KMS-11 (cell line): Measurements from ENCODE around the gene IGF2R.

Experiments used
- H2AFZ ChIP-seq: fragments of 200-600 bp; sonication (generic); 2 replicates; pipeline ENCODE4 v1.6.1; 2016; ENCODE audit warnings: antibody characterized with exemption, mixed run types, low read depth
- H3K27ac ChIP-seq: fragments of 200-600 bp; sonication (generic); 2 replicates; pipeline ENCODE4 v1.6.1; 2016; ENCODE audit warnings: mild to moderate bottlenecking, mixed run types
- H3K27me3 ChIP-seq: fragments of 200-600 bp; sonication (generic); 2 replicates; pipeline ENCODE4 v1.6.1; 2017; ENCODE audit warnings: mild to moderate bottlenecking, low read depth, mixed run types, moderate library complexity; ENCODE audit not compliant: insufficient read depth
- H3K36me3 ChIP-seq: fragments of 200-600 bp; sonication (generic); 2 replicates; pipeline ENCODE4 v1.6.1; 2017; ENCODE audit warnings: mild to moderate bottlenecking, mixed run types; ENCODE audit not compliant: insufficient read depth
- H3K4me1 ChIP-seq: fragments of 200-600 bp; sonication (generic); 2 replicates; pipeline ENCODE4 v1.6.1; 2016; ENCODE audit warnings: mild to moderate bottlenecking, low read depth, mixed run types; ENCODE audit not compliant: poor library complexity, severe bottlenecking
- H3K4me2 ChIP-seq: fragments of 200-600 bp; sonication (generic); 2 replicates; pipeline ENCODE4 v1.7.0; 2016; ENCODE audit warnings: mild to moderate bottlenecking, mixed run types
- H3K4me3 ChIP-seq: fragments of 200-600 bp; sonication (generic); IDR thresholded peaks from 2 replicates; pipeline ENCODE4 v1.6.1; 2017; ENCODE audit warnings: low read depth, low read length, mixed read lengths; ENCODE audit not compliant: insufficient read depth
- H3K79me2 ChIP-seq: fragments of 200-600 bp; sonication (generic); 2 replicates; pipeline ENCODE4 v1.6.1; 2016; ENCODE audit warnings: low read depth, mixed run types; ENCODE audit not compliant: insufficient read depth
- H3K9ac ChIP-seq: fragments of 200-600 bp; sonication (generic); 2 replicates; pipeline ENCODE4 v1.6.1; 2016; ENCODE audit warnings: mild to moderate bottlenecking, mixed run types
- H4K20me1 ChIP-seq: fragments of 200-600 bp; sonication (generic); 2 replicates; pipeline ENCODE4 v1.6.1; 2016; ENCODE audit warnings: mild to moderate bottlenecking, mixed run types; ENCODE audit not compliant: insufficient read depth
- CTCF ChIP-seq: fragments of 200-600 bp; sonication (generic); conservative IDR thresholded peaks from 2 replicates; pipeline ENCODE4 v1.6.1; 2017; ENCODE audit warnings: low read depth, mild to moderate bottlenecking, antibody characterized with exemption, low read length, moderate library complexity, mixed read lengths

IGF2R gene

GRCh38 chr6:160080097-160080496 lies 111.2 kb downstream of the IGF2R start:
- Histone ChIP-seq H3K4me3 (no peak overlapping the region), H4K20me1 (no peaks in the 10 kb centered on the region), H3K36me3 (no peaks in the 10 kb centered on the region; the same call in 1 of the 2 replicates), H3K79me2 (no peaks in the 10 kb centered on the region), H3K27me3 (no peaks in the 10 kb centered on the region), H3K27ac (no peak overlapping the region), H3K4me2 (no peak overlapping the region), H3K9ac (no peak overlapping the region), H3K4me1 (no peaks in the 10 kb centered on the region), H2AFZ (no peak overlapping the region)
- no peak for TF ChIP-seq CTCF

- Histone ChIP-seq H3K4me1 (peaks cover 3% of the 10 kb centered on the region), H3K36me3 (no peaks in the 10 kb centered on the region; the same call in 1 of the 2 replicates), H3K4me3 (no peak overlapping the region), H4K20me1 (no peaks in the 10 kb centered on the region), H3K4me2 (no peak overlapping the region), H3K27ac (no peak overlapping the region), H2AFZ (no peak overlapping the region), H3K79me2 (no peaks in the 10 kb centered on the region), H3K9ac (no peak overlapping the region), H3K27me3 (no peaks in the 10 kb centered on the region)
- TF ChIP-seq CTCF = no peak
Measured at GRCh38 chr6:160081398-160081797, 112.5 kb downstream of the IGF2R start.

GRCh38 chr6:160082627-160083026 lies 113.7 kb downstream of the IGF2R start:
- Histone ChIP-seq H3K27me3 (no peaks in the 10 kb centered on the region), H3K36me3 (no peaks in the 10 kb centered on the region; the same call in 1 of the 2 replicates), H2AFZ (no peak overlapping the region), H3K79me2 (no peaks in the 10 kb centered on the region), H3K4me3 (no peak overlapping the region), H3K4me2 (no peak overlapping the region), H3K27ac (no peak overlapping the region), H3K9ac (no peak overlapping the region), H3K4me1 (peaks cover 10% of the 10 kb centered on the region), H4K20me1 (no peaks in the 10 kb centered on the region)
- no peak for TF ChIP-seq CTCF

- Histone ChIP-seq H3K27me3 (no peaks in the 10 kb centered on the region), H3K27ac (no peak overlapping the region), H3K79me2 (no peaks in the 10 kb centered on the region), H3K9ac (no peak overlapping the region), H3K36me3 (peaks cover 4% of the 10 kb centered on the region), H3K4me1 (peaks cover 10% of the 10 kb centered on the region), H3K4me3 (no peak overlapping the region), H3K4me2 (no peak overlapping the region), H4K20me1 (no peaks in the 10 kb centered on the region), H2AFZ (no peak overlapping the region)
- TF ChIP-seq CTCF = no peak
Measured at GRCh38 chr6:160084198-160084776, 115.4 kb downstream of the IGF2R start.
